HAP-1 (cell line): ENCODE results near the gene STK32B.
A peak's percentile ranks its signal among the peaks of the same experiment; 100 is the strongest.

Experiments used
- DNase-seq, 2 experiments: peaks; one replicate each; pipeline ENCODE4 v3.0.0-alpha.2; 2016 to 2020; ENCODE audit warnings: low spot score in 2 of 2
- H3K27me3 ChIP-seq: fragments of 250-450 bp; sonication (Bioruptor Pico); 2 replicates; pipeline ENCODE4 v1.5.1; 2020; ENCODE audit warnings: low read depth, mild to moderate bottlenecking, moderate library complexity
- H3K36me3 ChIP-seq: fragments of 250-450 bp; sonication (Bioruptor Pico); replicated peaks from 2 replicates; pipeline ENCODE4 v1.5.1; 2020; ENCODE audit warnings: mild to moderate bottlenecking
- H3K4me1 ChIP-seq: fragments of 250-450 bp; sonication (Bioruptor Pico); 2 replicates; pipeline ENCODE4 v1.5.1; 2020; ENCODE audit warnings: mild to moderate bottlenecking
- H3K4me3 ChIP-seq: fragments of 250-450 bp; sonication (Bioruptor Pico); 2 replicates; pipeline ENCODE4 v1.5.1; 2020; ENCODE audit warnings: mild to moderate bottlenecking, moderate library complexity
- H3K9me3 ChIP-seq: fragments of 250-450 bp; sonication (Bioruptor Pico); 2 replicates; pipeline ENCODE4 v1.5.1; 2020; ENCODE audit warnings: mild to moderate bottlenecking, moderate library complexity
- in situ Hi-C: fragments of 300-500 bp; cut with MboI; formaldehyde crosslinking; loops from 3 replicates; pipeline ENCODE4 v1.14.3; 2020; ENCODE audit warnings: low sequenced_read_pairs, inconsistent platforms, mixed read lengths

The STK32B gene

DNA sequence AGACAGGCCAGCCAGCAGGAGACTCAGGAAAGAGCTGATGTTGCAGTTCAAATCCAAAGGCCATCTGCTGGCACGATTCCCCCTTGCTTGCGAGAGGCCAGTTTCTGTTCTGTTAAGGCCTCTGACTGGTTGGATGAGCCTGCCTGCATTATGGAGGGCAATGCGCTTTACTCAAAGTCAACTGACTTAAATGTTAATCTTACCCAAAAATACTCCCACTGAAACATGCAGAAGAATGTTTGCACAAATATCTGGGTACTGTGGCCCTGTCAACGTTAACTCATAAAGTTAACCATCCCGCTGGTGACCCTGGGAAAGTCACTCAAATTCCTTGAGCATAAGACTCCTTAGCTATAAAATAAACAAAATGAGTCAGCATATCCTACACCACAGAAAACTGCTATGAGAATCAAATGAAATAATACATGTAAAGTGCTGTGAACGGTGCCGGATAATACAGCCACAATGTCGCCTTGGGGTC is 330.7 kb downstream of the STK32B start:
- Histone ChIP-seq H3K9me3 (no peaks in the 10 kb centered on the region), H3K4me1 (no peaks in the 10 kb centered on the region), H3K4me3 (no peak overlapping the region), H3K36me3 (no peaks in the 10 kb centered on the region), H3K27me3 (no peaks in the 10 kb centered on the region)
- in situ Hi-C loops: no loop called here
- no peak for DNase-seq

DNA sequence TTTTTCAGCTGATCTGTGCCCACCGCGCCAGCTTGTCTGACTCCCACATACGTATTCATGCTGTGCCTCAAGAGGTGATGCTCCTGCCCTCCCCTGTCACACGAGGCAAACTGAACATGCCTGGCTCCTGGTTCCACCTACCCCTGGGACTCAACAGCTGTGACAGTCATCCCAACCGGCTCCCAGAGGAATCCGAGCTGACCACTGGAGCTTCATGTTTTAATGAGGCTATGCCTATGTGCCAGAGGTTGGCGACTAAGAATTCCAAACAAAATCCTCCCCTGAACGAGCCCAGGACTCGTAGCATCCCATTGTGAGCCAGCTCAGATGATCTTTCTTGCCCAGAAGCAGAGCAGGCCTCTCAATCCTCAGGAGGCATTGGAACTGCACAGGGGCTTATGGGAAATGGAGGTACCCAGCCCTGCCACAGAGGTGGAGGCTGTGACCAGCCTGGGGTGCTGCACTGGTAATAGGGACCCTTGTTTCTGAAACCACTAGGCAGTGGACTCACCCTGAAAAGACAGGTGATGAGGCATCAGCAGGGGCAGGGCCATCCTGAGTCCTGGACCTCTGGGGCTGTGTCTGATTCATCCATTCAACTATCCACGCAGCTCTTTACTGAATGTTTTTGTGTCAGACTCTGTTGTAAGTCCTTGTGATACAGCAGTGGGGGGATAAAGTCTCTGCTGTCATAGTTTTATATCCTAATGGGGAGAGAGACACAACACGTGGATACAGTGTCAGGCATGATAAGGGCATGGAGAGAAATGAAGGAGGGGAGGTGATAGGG is 332.1 kb downstream of the STK32B start:
- H3K4me1 ChIP-seq: no peaks in the 10 kb centered on the region
- no peaks in the 10 kb centered on the region for H3K27me3 ChIP-seq
- no peaks in the 10 kb centered on the region; the same call in 1 of the 2 replicates for H3K9me3 ChIP-seq
- in situ Hi-C loops: no loop called here
- no peak overlapping the region for H3K4me3 ChIP-seq
- no peaks in the 10 kb centered on the region for H3K36me3 ChIP-seq
- no peak for DNase-seq

DNA sequence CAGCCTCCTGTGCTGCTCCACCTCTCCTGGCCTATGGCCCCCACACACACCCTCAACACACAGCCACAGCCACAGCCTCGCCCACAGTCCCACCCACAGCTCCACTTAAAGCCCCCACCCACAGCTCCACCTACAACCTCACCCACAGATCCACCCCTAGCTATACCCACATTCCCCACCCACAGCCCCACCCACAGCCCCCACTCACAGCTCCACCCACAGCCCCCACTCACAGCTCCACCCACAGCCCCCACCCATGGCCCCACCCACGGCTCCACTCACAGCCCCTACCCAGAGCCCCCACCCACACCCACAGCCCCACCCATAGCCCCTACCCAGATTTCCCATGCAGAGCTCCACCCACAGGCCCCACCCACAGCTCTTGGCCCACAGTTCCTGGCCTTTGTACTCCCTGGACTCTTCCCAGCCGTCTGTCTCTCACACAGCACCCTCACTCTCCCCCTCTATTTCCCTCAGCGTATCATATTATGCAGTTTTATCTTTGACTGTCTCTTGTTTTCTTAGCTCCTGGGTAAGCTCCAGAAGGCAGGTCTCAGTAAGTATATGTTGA is 334.5 kb downstream of the STK32B start:
- in situ Hi-C loops: no loop called here
- no peaks in the 10 kb centered on the region; the same call in 1 of the 2 replicates for H3K9me3 ChIP-seq
- H3K4me3 ChIP-seq: no peak overlapping the region
- no peaks in the 10 kb centered on the region for H3K4me1 ChIP-seq
- no peaks in the 10 kb centered on the region for H3K27me3 ChIP-seq
- H3K36me3 ChIP-seq: no peaks in the 10 kb centered on the region
- no peak for DNase-seq

DNA sequence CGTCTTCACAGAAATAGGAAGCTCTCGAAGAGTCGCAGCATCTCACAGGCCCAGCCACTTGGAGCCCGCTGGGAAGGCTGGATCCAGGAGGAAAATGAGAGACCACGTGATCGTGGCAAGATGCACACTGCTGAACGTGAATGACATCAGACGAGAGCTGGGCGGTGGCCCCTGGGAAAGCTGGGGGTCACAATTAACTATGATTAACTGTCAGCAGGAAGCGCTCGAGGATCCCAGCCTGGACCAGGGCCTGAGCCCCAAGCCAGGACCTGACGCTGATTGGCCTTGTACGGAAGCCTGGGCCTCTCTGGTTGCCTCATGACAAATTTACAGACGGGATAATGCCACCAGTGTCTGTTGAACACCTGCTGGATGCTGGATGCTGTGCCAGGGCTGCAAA is 335.6 kb downstream of the STK32B start:
- Histone ChIP-seq H3K4me1 (no peaks in the 10 kb centered on the region), H3K4me3 (no peak overlapping the region), H3K36me3 (no peaks in the 10 kb centered on the region), H3K9me3 (no peaks in the 10 kb centered on the region; the same call in 1 of the 2 replicates), H3K27me3 (no peaks in the 10 kb centered on the region)
- no peak for DNase-seq
- in situ Hi-C loops: no loop called here

DNA sequence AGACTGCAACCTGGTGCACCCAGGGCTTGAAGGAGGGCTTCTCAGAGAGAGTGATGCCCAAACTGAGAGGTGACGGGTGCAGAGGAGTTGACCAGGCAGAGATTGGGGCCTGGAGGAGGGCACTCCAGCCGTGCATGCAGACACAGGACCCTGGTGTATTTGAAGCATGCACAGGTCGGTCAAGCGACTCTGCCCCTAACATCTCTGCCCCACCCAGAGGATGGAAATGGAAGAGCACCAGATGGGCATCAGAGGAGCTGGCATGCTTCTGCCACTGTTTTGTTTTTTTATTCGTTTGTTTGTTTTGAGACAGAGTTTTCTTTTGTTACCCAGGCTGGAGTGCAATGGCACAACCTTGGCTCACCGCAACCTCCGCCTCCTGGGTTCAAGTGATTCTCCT is 336.2 kb downstream of the STK32B start:
- no peak for DNase-seq

DNA sequence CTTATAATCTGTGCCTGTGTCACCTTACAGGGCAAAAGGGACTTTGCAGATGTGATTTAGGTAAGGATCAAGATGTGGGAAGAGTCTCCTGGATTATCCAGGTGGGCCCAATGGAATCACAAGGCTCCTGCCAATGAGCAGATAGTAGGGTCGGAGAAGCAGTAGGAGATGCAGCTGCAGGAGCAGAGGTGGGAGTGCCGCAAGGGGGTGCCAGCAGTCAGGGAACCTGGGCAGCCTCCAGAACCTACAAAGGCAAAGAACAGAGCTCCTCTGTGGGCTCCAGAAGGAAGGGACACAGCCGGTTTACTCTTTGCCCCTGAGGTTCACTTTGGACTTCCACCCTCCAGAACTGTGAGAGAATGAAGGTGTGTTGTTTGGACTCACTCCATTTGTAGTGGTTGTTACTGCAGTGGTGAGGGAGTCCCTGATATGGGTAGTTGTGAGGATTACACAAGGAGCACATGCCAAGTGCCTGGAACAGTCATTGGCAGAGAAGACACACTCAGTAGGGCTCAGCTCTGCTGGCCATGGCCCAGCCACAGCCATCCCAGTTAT is 338.6 kb downstream of the STK32B start:
- in situ Hi-C loops: no loop called here
- Histone ChIP-seq H3K9me3 (no peaks in the 10 kb centered on the region; the same call in 1 of the 2 replicates), H3K27me3 (no peaks in the 10 kb centered on the region), H3K4me3 (no peak overlapping the region), H3K36me3 (no peaks in the 10 kb centered on the region), H3K4me1 (no peaks in the 10 kb centered on the region)
- DNase-seq: no peak

More for the DNA sequence above, 336.2 kb downstream of the STK32B start:
- no peaks in the 10 kb centered on the region for H3K4me1 ChIP-seq
- in situ Hi-C loops: no loop called here
- H3K36me3 ChIP-seq: no peaks in the 10 kb centered on the region
- no peaks in the 10 kb centered on the region for H3K27me3 ChIP-seq
- no peak overlapping the region for H3K4me3 ChIP-seq
- H3K9me3 ChIP-seq: no peaks in the 10 kb centered on the region; the same call in 1 of the 2 replicates

DNA sequence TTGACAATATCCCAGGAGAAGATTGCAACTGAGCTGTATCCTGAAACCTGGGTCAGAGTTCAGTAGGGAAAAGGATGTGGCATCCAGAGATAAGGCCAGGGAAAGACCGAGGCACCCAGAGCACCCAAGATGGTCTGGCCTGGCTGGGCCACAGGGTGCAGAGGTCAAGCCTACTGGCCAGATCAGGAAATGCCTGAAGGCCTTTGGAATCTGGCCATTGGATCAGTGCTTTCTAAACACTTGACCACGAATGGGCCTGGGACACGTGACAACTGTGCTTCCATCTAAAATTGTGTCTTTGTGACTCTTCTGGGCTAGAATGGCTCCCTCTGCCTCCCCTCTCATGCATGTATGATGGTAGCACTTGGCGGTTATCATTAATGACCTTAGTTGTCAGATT is 340.2 kb downstream of the STK32B start:
- in situ Hi-C loops: no loop called here

DNA sequence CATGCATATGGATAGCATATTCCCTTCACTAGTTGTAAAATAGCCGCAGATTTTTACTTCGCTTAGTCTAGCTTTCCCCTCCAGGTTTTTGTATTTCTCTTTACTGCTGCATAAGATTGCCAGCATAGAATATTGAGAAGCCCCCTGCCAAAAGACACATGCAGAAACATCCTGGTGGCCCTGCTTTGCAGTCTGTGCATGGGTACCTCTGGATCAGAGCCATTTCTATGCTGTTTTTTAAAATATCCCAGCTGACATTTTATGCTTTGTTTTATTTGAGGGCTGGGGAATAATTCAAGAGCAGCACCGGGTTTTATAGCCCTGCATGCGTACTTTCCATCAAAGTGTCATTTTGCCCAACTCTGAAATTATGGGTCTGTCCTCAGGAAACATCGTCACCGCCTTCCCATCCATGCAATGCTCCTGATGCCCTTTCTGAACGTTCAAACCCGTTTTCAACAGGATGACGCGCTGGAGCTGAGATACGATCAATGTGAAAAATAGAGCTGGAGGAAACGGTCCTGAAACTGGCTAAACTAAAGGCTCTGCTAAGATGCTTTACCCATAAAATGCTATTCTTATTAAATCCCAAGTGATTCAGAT is 342.7 kb downstream of the STK32B start:
- in situ Hi-C loops: no loop called here
- no peak for DNase-seq
- Histone ChIP-seq H3K27me3 (no peaks in the 10 kb centered on the region), H3K36me3 (no peaks in the 10 kb centered on the region), H3K4me3 (no peak overlapping the region), H3K4me1 (no peaks in the 10 kb centered on the region), H3K9me3 (no peaks in the 10 kb centered on the region)

More for the DNA sequence above, 340.2 kb downstream of the STK32B start:
- Histone ChIP-seq H3K27me3 (no peaks in the 10 kb centered on the region), H3K9me3 (no peaks in the 10 kb centered on the region; the same call in 1 of the 2 replicates), H3K36me3 (no peaks in the 10 kb centered on the region), H3K4me1 (no peaks in the 10 kb centered on the region), H3K4me3 (no peak overlapping the region)
- no peak for DNase-seq

DNA sequence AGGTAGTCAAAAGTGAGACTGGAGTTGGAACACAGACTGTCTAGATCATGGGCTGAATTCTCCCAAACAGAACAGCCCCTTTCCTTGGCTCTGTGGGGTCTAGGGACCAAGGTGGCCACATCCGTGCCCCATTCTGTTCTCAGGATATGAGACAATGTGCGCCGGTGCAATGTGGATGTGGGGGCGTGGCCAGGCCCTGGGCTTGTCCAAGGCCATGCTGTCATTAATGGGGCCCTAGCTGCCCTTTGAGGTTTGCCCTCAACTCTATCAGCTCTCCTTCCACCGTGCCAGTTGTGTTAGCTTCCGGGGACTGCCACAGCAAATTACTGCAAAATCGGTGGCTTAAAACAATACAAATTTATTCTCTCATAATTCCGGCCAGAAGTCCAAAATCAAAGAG is 344.5 kb downstream of the STK32B start:
- H3K4me1 ChIP-seq: no peaks in the 10 kb centered on the region
- H3K9me3 ChIP-seq: no peaks in the 10 kb centered on the region
- H3K27me3 ChIP-seq: no peaks in the 10 kb centered on the region
- H3K36me3 ChIP-seq: no peaks in the 10 kb centered on the region
- no peak for DNase-seq
- in situ Hi-C loops: no loop called here
- no peak overlapping the region for H3K4me3 ChIP-seq

DNA sequence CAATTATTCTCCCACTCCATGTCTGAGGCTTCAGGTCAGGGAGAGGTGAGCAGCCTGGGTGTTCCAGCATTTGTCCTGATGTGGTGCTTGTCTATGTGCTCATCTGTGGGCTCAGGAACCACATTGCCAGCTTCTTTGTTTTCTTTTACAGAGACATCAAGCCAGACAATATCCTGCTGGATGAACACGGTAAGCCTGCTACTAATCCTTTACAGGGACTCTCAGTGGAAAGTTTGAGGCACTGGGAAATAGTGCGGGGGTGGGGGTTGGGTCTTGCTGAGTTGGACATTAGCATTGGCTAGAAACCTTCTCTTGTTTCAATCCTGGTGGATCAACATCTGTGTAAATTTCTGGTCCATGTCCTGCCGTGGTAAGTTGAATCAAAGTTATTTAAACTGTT is 346.8 kb downstream of the STK32B start:
- no peak for DNase-seq
- no peaks in the 10 kb centered on the region for H3K27me3 ChIP-seq
- in situ Hi-C loops: no loop called here

DNA sequence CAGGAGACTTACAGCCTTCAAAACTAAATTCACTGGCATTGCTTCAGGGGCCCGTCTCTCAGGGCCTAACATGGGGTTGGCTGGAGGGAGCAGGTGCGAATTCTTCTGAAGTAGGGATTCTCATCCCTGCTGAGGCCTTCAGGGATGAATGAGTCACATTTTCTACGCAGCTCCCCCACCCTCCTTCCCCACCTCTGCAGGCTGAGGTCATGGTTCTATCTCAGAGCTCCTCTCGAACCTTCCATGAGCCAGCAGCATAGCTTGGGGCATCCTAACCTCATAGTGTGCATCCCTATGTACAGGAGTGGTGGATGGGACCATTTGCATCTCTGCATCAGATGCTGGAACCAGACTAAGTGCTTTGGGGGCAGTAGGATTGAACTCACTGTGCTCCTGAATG is 347.8 kb downstream of the STK32B start:
- DNase-seq: no peak
- no peaks in the 10 kb centered on the region for H3K4me1 ChIP-seq

More for the DNA sequence above, 346.8 kb downstream of the STK32B start:
- Histone ChIP-seq H3K4me3 (no peak overlapping the region), H3K36me3 (no peaks in the 10 kb centered on the region), H3K4me1 (no peaks in the 10 kb centered on the region), H3K9me3 (no peaks in the 10 kb centered on the region)

DNA sequence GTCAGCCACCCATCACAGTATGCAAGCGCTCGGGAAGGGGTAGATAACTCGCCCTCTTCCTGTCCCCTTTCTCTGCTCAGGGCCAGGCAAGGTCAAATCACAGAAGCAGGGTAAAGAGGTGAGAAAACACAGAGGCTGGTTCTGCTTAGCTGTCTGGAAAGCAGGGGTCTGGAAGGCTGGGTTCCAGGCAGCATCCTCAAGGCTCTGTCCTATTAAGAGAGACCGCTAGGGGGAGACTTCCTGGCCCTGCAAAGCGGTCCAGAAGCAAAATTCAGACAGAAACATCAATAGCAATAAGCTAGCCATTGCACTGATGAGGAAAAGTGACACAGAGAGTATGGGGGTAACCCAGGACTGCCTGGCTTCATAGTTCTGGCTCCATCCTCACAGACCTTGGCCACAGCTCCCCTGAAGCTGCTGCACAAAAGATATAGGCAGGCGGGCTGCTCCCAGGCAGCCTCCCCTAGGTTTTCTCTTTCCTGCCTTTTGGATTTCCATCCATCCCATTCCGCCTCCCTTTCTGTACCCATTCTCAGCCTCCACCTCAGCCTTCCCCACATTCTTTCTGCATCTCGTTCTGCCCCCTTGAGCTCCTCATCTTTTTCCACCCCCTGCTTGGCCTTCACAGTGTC is 348.6 kb downstream of the STK32B start:
- peak; percentile 14 to 48 for DNase-seq
- Histone ChIP-seq H3K4me3 (no peak overlapping the region), H3K9me3 (no peaks in the 10 kb centered on the region), H3K36me3 (no peaks in the 10 kb centered on the region), H3K27me3 (no peaks in the 10 kb centered on the region), H3K4me1 (no peaks in the 10 kb centered on the region)
- in situ Hi-C loops: no loop called here

More for the DNA sequence above, 347.8 kb downstream of the STK32B start:
- Histone ChIP-seq H3K9me3 (no peaks in the 10 kb centered on the region), H3K36me3 (no peaks in the 10 kb centered on the region), H3K4me3 (no peak overlapping the region), H3K27me3 (no peaks in the 10 kb centered on the region)
- in situ Hi-C loops: no loop called here

DNA sequence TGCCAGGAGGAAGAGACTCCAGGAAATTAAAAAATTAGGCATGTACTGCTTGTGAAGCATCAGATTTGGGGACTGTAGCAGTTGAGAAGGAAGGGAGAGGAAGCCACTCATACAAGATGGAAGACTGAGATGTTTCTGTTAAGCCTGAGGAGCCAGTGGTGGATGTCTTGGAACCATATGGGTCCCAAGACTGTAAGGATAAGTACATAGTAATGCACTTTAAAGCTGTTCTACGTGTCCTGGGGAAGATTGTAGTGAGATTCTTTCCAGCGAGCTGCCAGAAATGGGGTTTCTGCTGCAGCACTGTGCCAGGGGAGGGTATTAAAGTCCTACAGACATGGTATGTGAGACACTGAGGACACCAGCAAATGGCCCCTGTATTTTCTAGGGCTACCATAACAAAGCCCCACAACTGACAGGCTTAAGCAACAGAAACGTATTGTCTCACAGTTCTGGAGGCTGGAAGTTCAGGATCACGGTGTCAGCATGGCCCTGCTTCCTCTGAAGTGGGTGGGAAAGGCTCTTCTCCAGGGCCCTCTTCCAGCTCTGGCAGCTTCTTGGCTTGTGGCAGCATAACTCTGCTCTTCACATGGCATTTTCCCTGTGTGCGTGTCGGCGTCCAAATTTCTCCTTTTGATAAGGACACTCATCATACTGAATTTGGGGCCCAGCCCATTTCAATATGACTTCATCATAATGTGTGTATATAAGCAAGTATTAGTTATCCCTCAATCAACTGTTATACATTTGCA is 352.6 kb downstream of the STK32B start:
- Histone ChIP-seq H3K36me3 (no peaks in the 10 kb centered on the region), H3K27me3 (no peaks in the 10 kb centered on the region), H3K4me3 (no peak overlapping the region), H3K9me3 (no peaks in the 10 kb centered on the region), H3K4me1 (no peaks in the 10 kb centered on the region)
- in situ Hi-C loops: no loop called here
- DNase-seq: no peak
